GM12878 (cell line): ENCODE measurements around the gene CPNE4.

Experiments used
- EP300 ChIP-seq, 2 experiments: fragments of 150-350 bp in 1 of 2; IDR thresholded peaks; 2 replicates each; pipeline ENCODE4 v1.6.1; 2011 to 2012; ENCODE audit warnings: low read depth in 2 of 2, low read length in 2 of 2, borderline replicate concordance in 1 of 2, improper control_type of control experiment in 1 of 2, inconsistent platforms in 1 of 2; ENCODE audit not compliant: control insufficient read depth in 1 of 2
- GABPA ChIP-seq: IDR thresholded peaks from 2 replicates; pipeline ENCODE4 v1.6.1; 2014; ENCODE audit warnings: antibody characterized with exemption, low read depth, mild to moderate bottlenecking, inconsistent platforms
- MXI1 ChIP-seq: fragments of 150-350 bp; IDR thresholded peaks from 2 replicates; pipeline ENCODE4 v1.6.1; 2011; ENCODE audit warnings: low read depth, mild to moderate bottlenecking, inconsistent platforms, low read length, improper control_type of control experiment
- PAX8 ChIP-seq: fragments of 450-650 bp; IDR thresholded peaks from 2 replicates; pipeline ENCODE4 v1.6.1; 2017; ENCODE audit warnings: mild to moderate bottlenecking, moderate library complexity
- POLR2A ChIP-seq: IDR thresholded peaks from 2 replicates; pipeline ENCODE4 v1.6.1; 2011; ENCODE audit warnings: low read depth, mild to moderate bottlenecking, low read length

DNA sequence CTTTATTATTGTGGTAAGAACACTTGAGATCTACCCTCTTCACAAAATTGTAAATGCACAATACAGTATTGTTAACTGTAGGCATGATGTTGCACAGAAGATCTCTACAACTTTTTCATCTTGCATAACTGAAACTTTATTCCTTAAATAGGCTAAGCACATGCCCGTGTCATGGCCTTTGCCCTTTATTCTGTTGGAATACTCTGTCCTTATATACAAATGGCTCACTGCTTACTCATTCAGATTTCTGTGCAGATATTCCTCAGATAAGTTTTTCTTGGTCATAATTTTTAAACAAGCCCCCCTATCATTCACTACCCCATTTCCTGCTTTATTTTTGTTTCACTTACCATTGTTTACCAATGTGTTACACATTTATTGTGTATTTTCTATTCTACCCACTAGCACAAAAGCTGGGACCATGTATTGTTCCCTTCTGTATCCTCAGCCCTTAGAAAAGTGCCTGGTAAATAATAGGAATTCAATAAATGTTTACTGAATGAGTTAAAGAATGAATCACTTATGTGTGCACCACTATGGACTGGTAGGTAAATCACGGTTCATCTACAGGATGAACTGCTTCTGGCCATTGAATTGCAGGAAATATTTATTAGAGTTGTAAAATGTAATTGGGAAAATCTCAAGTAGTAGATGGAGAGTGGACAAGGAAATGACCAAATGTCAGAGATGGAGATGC lies 151.0 kb downstream of the CPNE4 start:
- no peak for TF ChIP-seq POLR2A
- TF ChIP-seq PAX8 = no peak
- TF ChIP-seq GABPA = no peak
- no peak for TF ChIP-seq EP300 (IDR thresholded peaks at IDR 0.05; ENCODE audit: borderline replicate concordance in 1 of 2, control insufficient read depth in 1 of 2, low read depth in 2 of 2, low read length in 2 of 2)
- TF ChIP-seq MXI1 = no peak
